Nephron (organoid): ENCODE measurements around the gene MRPL30.
"Not testable (repeated sequence)": the region's sequence is repeated elsewhere in the genome, so short reads cannot be mapped to it uniquely, and the experiment has no call there.

Source experiments
- H3K27ac Mint-ChIP-seq, 3 experiments: 2 replicates each; pipeline ENCODE4 v1.8.0; 2020; ENCODE audit warnings: mixed read lengths in 3 of 3, mild to moderate bottlenecking in 2 of 3, moderate library complexity in 1 of 3
- H3K27me3 Mint-ChIP-seq: 2 replicates; pipeline ENCODE4 v1.8.0; 2021; ENCODE audit warnings: low read depth, mild to moderate bottlenecking, moderate library complexity, mixed read lengths
- H3K36me3 Mint-ChIP-seq: 2 replicates; pipeline ENCODE4 v1.8.0; 2020; ENCODE audit warnings: low read depth, mixed read lengths
- H3K4me1 Mint-ChIP-seq: 2 replicates; pipeline ENCODE4 v1.8.0; 2020; ENCODE audit warnings: mixed read lengths
- H3K4me3 Mint-ChIP-seq, 3 experiments: 2 replicates each; pipeline ENCODE4 v1.8.0; 2020; ENCODE audit warnings: mild to moderate bottlenecking in 3 of 3, mixed read lengths in 3 of 3, moderate library complexity in 2 of 3
- H3K9me3 Mint-ChIP-seq: 2 replicates; pipeline ENCODE4 v1.8.0; 2020; ENCODE audit warnings: mixed read lengths
- TF ChIP-seq, protein P1 (sequence below), 3 experiments: fragments of 200-600 bp; sonication (generic); IDR thresholded peaks; one replicate each; pipeline ENCODE4 v1.5.0; 2021; ENCODE audit warnings: antibody characterized with exemption in 3 of 3; ENCODE audit not compliant: unreplicated experiment in 3 of 3

MRPL30 gene

DNA sequence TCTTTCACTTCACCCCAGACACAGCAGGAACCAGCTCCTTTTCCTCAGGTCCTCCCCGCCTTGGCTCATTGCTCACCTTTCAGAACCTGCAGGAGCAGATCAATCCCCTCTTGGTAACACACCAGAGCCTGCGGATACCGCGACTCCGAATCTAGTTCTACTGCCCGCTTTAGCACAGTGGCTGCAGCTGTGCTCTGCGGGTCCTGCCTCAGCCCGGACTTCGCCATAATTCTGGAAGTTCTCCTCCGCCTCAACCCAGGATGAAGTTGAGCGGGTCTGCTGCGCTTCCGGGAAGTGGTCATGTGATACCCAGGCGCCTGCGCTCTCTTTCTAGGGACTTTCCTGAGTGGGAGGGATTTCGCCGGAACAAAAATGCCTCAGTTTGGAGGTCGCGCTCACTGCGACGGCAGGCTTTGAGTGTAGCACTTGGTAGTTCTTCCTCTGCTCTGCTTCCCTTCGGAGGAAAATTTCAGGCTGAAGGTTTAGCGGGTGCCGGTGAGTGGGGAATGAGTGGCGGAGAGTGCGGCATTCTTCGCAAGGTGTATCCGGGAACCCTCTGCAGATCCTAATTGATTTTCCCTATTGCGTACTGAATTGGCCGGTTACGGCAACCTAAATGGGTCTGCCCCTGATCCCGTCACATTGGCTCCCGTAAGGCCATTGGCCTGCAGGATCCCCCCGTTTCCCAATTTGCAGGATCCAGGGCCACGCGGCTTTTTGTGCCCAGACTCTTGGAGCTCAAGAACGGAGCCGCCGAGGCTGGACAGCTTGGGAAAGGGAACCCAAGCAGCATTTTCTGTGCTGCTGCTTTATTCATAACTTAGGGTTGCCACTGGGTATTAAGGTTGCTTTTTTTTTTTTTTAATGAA is at the start of gene MRPL30, which contains the start of gene MITD1:
MRPL30 (plus strand) TSS at position 430 of the 869 bp plus-strand sequence. CDS start 5,020 bp downstream, outside the sequence.
MITD1 (minus strand) TSS at position 304 of the 869 bp plus-strand sequence; CDS start at position 227, 77 bp downstream.
- no peaks in the 10 kb centered on the region for H3K27me3 Mint-ChIP-seq
- peaks cover 21% of the 10 kb centered on the region for H3K4me1 Mint-ChIP-seq
- H3K27ac Mint-ChIP-seq, result peak within 1 kb of the TSS; percentile 82 to 97 (median 91)
- peaks cover 8% of the 10 kb centered on the region for H3K36me3 Mint-ChIP-seq
- H3K9me3 Mint-ChIP-seq, result no peaks in the 10 kb centered on the region
- TF ChIP-seq, protein P1, sequence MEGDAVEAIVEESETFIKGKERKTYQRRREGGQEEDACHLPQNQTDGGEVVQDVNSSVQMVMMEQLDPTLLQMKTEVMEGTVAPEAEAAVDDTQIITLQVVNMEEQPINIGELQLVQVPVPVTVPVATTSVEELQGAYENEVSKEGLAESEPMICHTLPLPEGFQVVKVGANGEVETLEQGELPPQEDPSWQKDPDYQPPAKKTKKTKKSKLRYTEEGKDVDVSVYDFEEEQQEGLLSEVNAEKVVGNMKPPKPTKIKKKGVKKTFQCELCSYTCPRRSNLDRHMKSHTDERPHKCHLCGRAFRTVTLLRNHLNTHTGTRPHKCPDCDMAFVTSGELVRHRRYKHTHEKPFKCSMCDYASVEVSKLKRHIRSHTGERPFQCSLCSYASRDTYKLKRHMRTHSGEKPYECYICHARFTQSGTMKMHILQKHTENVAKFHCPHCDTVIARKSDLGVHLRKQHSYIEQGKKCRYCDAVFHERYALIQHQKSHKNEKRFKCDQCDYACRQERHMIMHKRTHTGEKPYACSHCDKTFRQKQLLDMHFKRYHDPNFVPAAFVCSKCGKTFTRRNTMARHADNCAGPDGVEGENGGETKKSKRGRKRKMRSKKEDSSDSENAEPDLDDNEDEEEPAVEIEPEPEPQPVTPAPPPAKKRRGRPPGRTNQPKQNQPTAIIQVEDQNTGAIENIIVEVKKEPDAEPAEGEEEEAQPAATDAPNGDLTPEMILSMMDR (IDR thresholded peaks at IDR 0.05; ENCODE audit: unreplicated experiment in 3 of 3), result no peak
- H3K4me3 Mint-ChIP-seq, result peak within 1 kb of the TSS; percentile 98 to 100 (median 100)

DNA sequence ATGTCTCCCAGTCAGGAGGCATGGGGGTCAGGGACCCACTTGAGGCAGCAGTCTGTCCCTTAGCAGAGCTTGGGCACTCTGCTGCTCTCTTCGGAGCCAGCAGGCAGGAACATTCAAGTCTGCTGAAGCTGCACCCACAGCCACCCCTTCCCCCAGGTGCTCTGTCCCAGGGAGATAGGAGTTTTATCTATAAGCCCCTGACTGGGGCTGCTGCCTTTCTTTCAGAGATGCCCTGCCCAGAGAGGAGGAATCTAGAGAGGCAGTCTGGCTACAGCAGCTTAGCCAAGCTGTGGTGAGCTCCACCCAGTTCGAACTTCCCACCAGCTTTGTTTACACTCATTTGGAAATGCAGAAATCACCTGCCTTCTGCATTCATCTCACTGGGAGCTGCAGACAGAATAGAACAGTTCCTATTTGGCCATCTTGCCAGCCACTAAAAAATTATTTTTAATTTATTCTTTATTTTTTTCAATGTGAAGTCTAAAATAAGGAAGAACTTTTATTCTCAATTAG is 45.9 kb upstream of the MRPL30 start:
- peaks cover 53% of the 10 kb centered on the region for H3K9me3 Mint-ChIP-seq
- not testable (repeated sequence) for H3K4me1 Mint-ChIP-seq, H3K27ac Mint-ChIP-seq, H3K27me3 Mint-ChIP-seq, H3K4me3 Mint-ChIP-seq
- peaks cover 69% of the 10 kb centered on the region for H3K36me3 Mint-ChIP-seq

DNA sequence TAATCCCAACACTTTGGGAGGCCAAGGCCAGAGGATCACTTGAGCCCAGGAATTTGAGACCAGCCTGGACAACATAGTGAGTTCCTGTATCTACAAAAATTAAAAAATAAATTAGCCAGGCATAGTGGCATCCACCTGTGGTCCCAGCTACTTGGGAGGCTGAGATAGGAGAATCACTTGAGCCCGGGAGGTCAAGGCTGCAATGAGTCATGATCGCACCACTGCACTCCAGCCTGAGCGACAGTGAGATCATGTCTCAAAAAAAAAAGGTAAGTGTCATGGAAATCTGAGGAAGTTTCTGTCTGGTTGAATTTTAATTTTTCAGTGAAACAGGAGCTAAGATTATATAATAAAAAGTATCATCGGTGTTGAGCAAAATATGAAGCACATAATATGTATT is 42.0 kb upstream of the MRPL30 start:
- Mint-ChIP-seq H3K9me3 (peaks cover 16% of the 10 kb centered on the region), H3K4me1 (no peaks in the 10 kb centered on the region), H3K27ac (no peak overlapping the region), H3K27me3 (no peaks in the 10 kb centered on the region), H3K36me3 (peaks cover 37% of the 10 kb centered on the region), H3K4me3 (peak overlapping the region; percentile 58 to 69 (median 62))
- TF ChIP-seq, protein P1 (IDR thresholded peaks at IDR 0.05; ENCODE audit: unreplicated experiment in 3 of 3), result no peak

DNA sequence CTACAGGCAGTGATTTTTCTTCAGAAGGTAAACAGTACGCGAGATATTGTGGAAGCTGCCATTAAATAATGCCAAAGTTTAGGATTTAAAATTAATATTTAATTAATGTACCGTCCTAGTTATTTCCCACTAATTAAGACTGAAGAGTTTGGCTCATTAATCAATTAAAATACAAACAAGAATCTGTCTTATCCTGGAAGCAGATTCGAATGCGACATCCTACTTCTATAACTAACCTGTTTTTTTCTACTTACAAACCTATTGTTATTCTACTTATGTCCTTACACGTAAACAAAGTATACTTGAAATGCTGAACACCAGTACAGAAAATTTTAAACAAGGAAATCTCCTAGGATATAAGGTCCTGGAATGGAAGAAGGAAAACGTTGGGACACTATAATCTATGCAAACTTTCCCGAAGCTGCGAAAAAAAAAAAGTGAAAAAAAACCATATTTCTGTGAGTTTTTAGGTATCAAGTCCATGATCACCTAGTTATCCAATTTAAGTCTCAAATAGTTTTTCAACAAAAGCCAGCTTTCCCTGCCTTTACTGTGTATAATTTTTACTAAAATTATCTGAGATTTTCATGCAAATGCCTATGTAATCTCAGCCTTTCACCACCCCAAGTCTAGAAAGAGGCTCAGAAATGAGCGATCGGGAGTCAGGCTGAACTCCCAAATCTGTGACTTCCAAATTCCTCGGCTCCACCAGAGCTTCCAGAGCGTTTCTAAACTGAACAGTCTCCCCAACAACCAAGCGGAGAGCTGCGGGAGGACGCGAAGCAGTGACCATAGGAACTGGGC is 40.7 kb upstream of the MRPL30 start:
- TF ChIP-seq, protein P1 (IDR thresholded peaks at IDR 0.05; ENCODE audit: unreplicated experiment in 3 of 3), result no peak
- H3K4me1 Mint-ChIP-seq, result no peaks in the 10 kb centered on the region

DNA sequence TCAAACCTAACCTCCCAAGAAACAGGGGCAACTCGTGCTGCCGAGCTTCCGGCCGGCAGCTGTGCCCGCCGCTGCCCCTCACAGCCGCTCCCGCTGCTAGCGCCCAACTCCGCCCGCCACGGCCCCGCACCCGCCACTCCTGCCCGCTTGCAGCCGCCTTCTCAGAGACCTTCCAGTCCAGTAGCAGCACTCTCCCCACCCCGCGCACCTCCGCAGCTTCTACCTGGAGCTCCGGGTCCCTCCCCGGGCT is 40.2 kb upstream of the MRPL30 start:
- TF ChIP-seq, protein P1 (IDR thresholded peaks at IDR 0.05; ENCODE audit: unreplicated experiment in 3 of 3), result no peak
- Mint-ChIP-seq H3K27me3 (no peaks in the 10 kb centered on the region), H3K9me3 (peaks cover 6% of the 10 kb centered on the region), H3K4me1 (no peaks in the 10 kb centered on the region), H3K4me3 (peak overlapping the region; percentile 90 to 98 (median 91)), H3K36me3 (peaks cover 22% of the 10 kb centered on the region), H3K27ac (peak overlapping the region; percentile 86 to 90 (median 88))

More for the DNA sequence above, 40.7 kb upstream of the MRPL30 start:
- Mint-ChIP-seq H3K4me3 (peak overlapping the region; percentile 90 to 98 (median 91)), H3K27me3 (no peaks in the 10 kb centered on the region), H3K27ac (peak overlapping the region; percentile 86 to 90 (median 88)), H3K9me3 (peaks cover 9% of the 10 kb centered on the region), H3K36me3 (peaks cover 26% of the 10 kb centered on the region)
